Neural progenitor cell (in vitro differentiated cells): Measurements from ENCODE around the gene TSGA10.

Experiments used
- EZH2 ChIP-seq: fragments of 200-600 bp; sonication (generic); IDR thresholded peaks from 2 replicates; pipeline ENCODE4 v1.6.1; 2017; ENCODE audit warnings: antibody characterized with exemption, mild to moderate bottlenecking, moderate library complexity
- EZH2phosphoT487 ChIP-seq: fragments of 200-600 bp; sonication (generic); IDR thresholded peaks from 2 replicates; pipeline ENCODE4 v1.6.1; 2017; ENCODE audit warnings: antibody characterized with exemption
- TF ChIP-seq, protein P1 (sequence below): fragments of 200-600 bp; sonication (generic); IDR thresholded peaks from 2 replicates; pipeline ENCODE4 v1.5.1; 2017; ENCODE audit warnings: antibody characterized with exemption, mild to moderate bottlenecking

DNA sequence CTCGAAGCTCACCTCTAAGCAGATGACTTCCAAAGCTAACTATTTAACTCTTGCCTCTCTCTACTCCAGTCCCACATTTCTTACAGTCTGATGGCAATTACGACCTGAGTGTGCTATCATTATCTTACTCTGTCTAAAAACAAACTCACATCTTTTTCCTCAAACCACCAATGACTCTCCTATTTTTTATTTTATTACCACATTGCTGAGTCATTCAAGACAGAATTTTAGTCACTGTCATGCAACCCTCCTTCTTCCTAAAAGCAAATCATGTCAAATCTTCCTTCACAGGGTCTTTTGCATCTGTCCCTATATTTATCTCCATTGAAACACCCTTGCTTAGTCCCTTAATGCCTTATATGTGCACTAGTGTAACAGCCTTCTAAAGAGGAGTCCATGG is 47.8 kb downstream of the TSGA10 start:
- TF ChIP-seq, protein P1, sequence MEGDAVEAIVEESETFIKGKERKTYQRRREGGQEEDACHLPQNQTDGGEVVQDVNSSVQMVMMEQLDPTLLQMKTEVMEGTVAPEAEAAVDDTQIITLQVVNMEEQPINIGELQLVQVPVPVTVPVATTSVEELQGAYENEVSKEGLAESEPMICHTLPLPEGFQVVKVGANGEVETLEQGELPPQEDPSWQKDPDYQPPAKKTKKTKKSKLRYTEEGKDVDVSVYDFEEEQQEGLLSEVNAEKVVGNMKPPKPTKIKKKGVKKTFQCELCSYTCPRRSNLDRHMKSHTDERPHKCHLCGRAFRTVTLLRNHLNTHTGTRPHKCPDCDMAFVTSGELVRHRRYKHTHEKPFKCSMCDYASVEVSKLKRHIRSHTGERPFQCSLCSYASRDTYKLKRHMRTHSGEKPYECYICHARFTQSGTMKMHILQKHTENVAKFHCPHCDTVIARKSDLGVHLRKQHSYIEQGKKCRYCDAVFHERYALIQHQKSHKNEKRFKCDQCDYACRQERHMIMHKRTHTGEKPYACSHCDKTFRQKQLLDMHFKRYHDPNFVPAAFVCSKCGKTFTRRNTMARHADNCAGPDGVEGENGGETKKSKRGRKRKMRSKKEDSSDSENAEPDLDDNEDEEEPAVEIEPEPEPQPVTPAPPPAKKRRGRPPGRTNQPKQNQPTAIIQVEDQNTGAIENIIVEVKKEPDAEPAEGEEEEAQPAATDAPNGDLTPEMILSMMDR = no peak
- TF ChIP-seq EZH2 = no peak
- TF ChIP-seq EZH2phosphoT487 = no peak
